ENCODE results near the gene SLC6A5. TPM values are rescaled to one million over a fixed set of nuclear protein-coding genes. Genes with fewer than 3 reads are reported as not detected.

Gene SLC6A5
- total and polyA plus RNA-seq, 9 of the 15 experiments (the other 6 are each of a cell fraction or from before 2014, with no cell fraction given) = 0.08 TPM; not detected in 8

- no peak for TF ChIP-seq GATA2 (CRISPR knock-in tag; IDR thresholded peaks at IDR 0.05)
These were observed 2.2 kb upstream of the SLC6A5 start (continued) for GRCh38 chr11:20597154-20597679.

- in situ Hi-C loops (cut with MboI) (no loop called here), intact Hi-C loops (cut with micrococcal nuclease) (loop anchor here (5.0 kb wide), 1 partner anchor 211 kb away; the partner anchor contains the start of gene PRMT3)
- Histone ChIP-seq H3K27me3 (ENCODE audit: control insufficient read depth in 2 of 2, insufficient read depth in 2 of 2, low read length in 2 of 2) (peaks cover 39 to 65% of the 10 kb centered on the region in 2 experiments), H3K4me1 (replicated peaks in 1 of 2; ENCODE audit: control insufficient read depth in 2 of 2, insufficient read depth in 2 of 2, low read length in 2 of 2) (peaks cover 3 to 31% of the 10 kb centered on the region in 2 experiments; a peak in 3 of 5 replicates), H3K27ac (ENCODE audit: extremely low read depth, low read depth, low read length) (no peak overlapping the region), H3K9me1 (ENCODE audit: control insufficient read depth, insufficient read depth, low read length) (no peaks in the 10 kb centered on the region), H4K20me1 (replicated peaks; ENCODE audit: control insufficient read depth, insufficient read depth, low read length) (no peaks in the 10 kb centered on the region), H3K9ac (ENCODE audit: insufficient read depth in 1 of 2, low read depth in 2 of 2, low read length in 2 of 2) (no peak overlapping the region), H3K36me3 (ENCODE audit: control insufficient read depth, insufficient read depth, low read length) (no peaks in the 10 kb centered on the region), H3K79me2 (ENCODE audit: control insufficient read depth, insufficient read depth, low read length) (no peaks in the 10 kb centered on the region), H2AFZ (ENCODE audit: low read depth, low read length) (no peak overlapping the region), H3K9me3 (replicated peaks; ENCODE audit: control insufficient read depth, insufficient read depth, low read depth, low read length) (no peaks in the 10 kb centered on the region), H3K4me3 (no peak overlapping the region), H3K4me2 (ENCODE audit: insufficient read depth, low read length) (no peak overlapping the region)
- ChIA-PET CTCF (ENCODE audit: low intra/inter-chr PET ratio) (interaction anchor here (0.6 kb wide), 1 partner anchor 200 kb away, joined by 3 read pairs; no protein-coding TSS in a partner anchor), POLR2A (interaction anchor here (0.6 kb wide), 1 partner anchor 521 kb away, joined by 3 read pairs; no protein-coding TSS in a partner anchor)
- BruUV-seq (replicated peaks) = no TSS peak
- FAIRE-seq (no peak), ATAC-seq (no peak), DNase-seq (ENCODE audit: extremely low read depth in 1 of 4, low spot score in 3 of 4) (no peak)
- 22% methylated on average over 28 of the region's 48 CpGs for WGBS (ENCODE audit: insufficient coverage, low coverage, missing lambda C conversion rate)
- TF ChIP-seq CCNT2 (IDR thresholded peaks at IDR 0.05; ENCODE audit: borderline replicate concordance, extremely low read depth, insufficient read length, low read depth, low read length) (no peak), TAF1 (IDR thresholded peaks at IDR 0.05; ENCODE audit: control insufficient read depth, extremely low read depth, insufficient read depth, low read length, severe bottlenecking) (no peak), RBFOX2 (IDR thresholded peaks at IDR 0.05; ENCODE audit: low read depth, low read length) (no peak), ESRRA (IDR thresholded peaks at IDR 0.05; ENCODE audit: borderline replicate concordance, low read depth) (no peak), CTCFL (IDR thresholded peaks at IDR 0.05; ENCODE audit: borderline replicate concordance, insufficient read depth, low read depth, low read length, poor library complexity, severe bottlenecking) (no peak), RFX5 (IDR thresholded peaks at IDR 0.05; ENCODE audit: low read depth, low read length) (no peak), ZNF609 (CRISPR knock-in tag; IDR thresholded peaks at IDR 0.05; ENCODE audit: borderline replicate concordance) (no peak)
These were observed 1.5 kb upstream of the SLC6A5 start for GRCh38 chr11:20597680-20598484.

Measured in K562 (cell line).